GM12878 (cell line): ENCODE data around the gene SLC35A5. TPM values are rescaled to one million over a fixed set of nuclear protein-coding genes. Genes with fewer than 3 reads are reported as not detected.

Experiments used
- DPF2 ChIP-seq: fragments of 450-650 bp; IDR thresholded peaks from 2 replicates; pipeline ENCODE4 v1.6.1; 2017; ENCODE audit warnings: mild to moderate bottlenecking
- HCFC1 ChIP-seq: fragments of 150-350 bp; IDR thresholded peaks from 2 replicates; pipeline ENCODE4 v1.6.1; 2014; ENCODE audit warnings: low read length
- RAD21 ChIP-seq: IDR thresholded peaks from 2 replicates; pipeline ENCODE4 v1.6.1; 2011; ENCODE audit warnings: mild to moderate bottlenecking, low read depth, low read length, moderate library complexity; ENCODE audit not compliant: insufficient read depth
- SMC3 ChIP-seq: IDR thresholded peaks from 2 replicates; pipeline ENCODE4 v1.6.1; 2011; ENCODE audit warnings: low read length, improper control_type of control experiment, borderline replicate concordance
- SPI1 ChIP-seq: IDR thresholded peaks from 2 replicates; pipeline ENCODE4 v1.6.1; 2011; ENCODE audit warnings: low read depth, mild to moderate bottlenecking, low read length, moderate library complexity, borderline replicate concordance; ENCODE audit not compliant: insufficient read depth
- SUPT20H ChIP-seq: IDR thresholded peaks from 2 replicates; pipeline ENCODE4 v1.6.1; 2011; ENCODE audit warnings: low read depth, mild to moderate bottlenecking, low read length, moderate library complexity, borderline replicate concordance; ENCODE audit not compliant: control insufficient read depth
- polyA plus RNA-seq, 11 experiments: library from polyadenylated mRNA; depleted of rRNA in 4 of 11; unstranded in 6 of 11; stranded (reverse) in 5 of 11; fragments of >200 nt; fragmentation: Nextera tagmentation in 4 of 11; fragmentation: Illumina TruSeq in 1 of 11; extraction: Ambion mirVana in 4 of 11; extraction: Trizol in 1 of 11; gene quantifications; 1 replicate in 1 of 11; 2 replicates in 10 of 11; pipeline versions ENCODE4 v1.2.1 to v1.2.3, GENCODE V29; 2011 to 2016; ENCODE audit warnings: inconsistent platforms in 2 of 11, missing spikeins in 2 of 11, low read depth in 1 of 11
- total RNA-seq, 4 experiments: library from RNA; depleted of rRNA in 3 of 4; stranded (reverse); fragments of >200 nt in 3 of 4; fragmentation: Illumina TruSeq in 1 of 4; extraction: Trizol in 1 of 4; gene quantifications; 2 replicates each; pipeline versions ENCODE4 v1.2.1 to v1.2.3, GENCODE V29; 2013 to 2021
- TF ChIP-seq, protein P1 (sequence below): fragments of 450-650 bp; formaldehyde crosslinking; IDR thresholded peaks from 2 replicates; pipeline ENCODE4 v1.5.0; 2022; ENCODE audit warnings: mild to moderate bottlenecking, missing genetic modification characterization
- TF ChIP-seq, protein P2 (sequence below): fragments of 450-650 bp; formaldehyde crosslinking; IDR thresholded peaks from 2 replicates; pipeline ENCODE4 v1.4.0; 2022; ENCODE audit warnings: mild to moderate bottlenecking, moderate library complexity
- TF ChIP-seq, protein P3 (sequence below): fragments of 450-650 bp; IDR thresholded peaks from 2 replicates; pipeline ENCODE4 v1.6.1; 2018; ENCODE audit warnings: mild to moderate bottlenecking, low read depth, moderate library complexity; ENCODE audit not compliant: partially characterized antibody

The SLC35A5 gene
- total and polyA plus RNA-seq, 10 of the 15 experiments (the other 5 are each of a cell fraction or from before 2014, with no cell fraction given): 10.9 to 38.1 (median 16.0) TPM

DNA sequence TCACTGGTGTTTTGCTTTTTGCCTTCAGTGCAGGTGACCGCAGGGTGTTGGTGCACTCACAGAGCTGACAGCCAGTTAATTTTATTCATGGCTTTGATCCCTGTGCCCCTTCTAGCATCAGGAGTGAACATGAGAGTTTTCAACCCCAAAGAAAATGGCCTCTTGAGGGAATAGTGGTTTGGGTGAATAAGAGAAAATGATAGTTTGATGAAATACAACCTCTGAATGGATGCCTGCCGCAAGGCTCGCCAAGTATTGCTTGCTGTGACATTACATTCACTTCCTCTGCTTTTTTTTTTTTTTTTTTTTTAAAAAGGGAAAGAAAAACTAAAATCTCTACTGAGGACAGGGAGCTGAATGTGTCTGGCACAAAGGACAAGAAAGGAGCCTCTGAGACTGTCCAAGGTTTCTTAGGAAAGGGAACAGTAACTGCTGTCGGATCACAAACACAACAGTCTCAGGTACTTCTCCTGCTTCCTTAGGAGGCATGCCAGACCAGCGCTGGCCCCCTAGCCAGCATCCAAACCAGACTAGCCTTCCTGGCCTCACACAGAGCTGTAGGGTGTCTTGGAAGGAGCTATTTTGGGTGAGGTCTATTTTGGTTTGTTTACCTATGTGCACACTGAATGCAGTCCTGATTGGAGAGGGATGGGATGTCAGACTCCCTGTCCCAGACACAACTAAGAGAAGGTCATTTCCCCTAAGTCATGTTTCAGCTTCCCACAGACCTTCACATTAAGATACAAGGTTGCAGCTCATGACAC, 50.1 kb downstream of the SLC35A5 start (continued):
- TF ChIP-seq, protein P1, sequence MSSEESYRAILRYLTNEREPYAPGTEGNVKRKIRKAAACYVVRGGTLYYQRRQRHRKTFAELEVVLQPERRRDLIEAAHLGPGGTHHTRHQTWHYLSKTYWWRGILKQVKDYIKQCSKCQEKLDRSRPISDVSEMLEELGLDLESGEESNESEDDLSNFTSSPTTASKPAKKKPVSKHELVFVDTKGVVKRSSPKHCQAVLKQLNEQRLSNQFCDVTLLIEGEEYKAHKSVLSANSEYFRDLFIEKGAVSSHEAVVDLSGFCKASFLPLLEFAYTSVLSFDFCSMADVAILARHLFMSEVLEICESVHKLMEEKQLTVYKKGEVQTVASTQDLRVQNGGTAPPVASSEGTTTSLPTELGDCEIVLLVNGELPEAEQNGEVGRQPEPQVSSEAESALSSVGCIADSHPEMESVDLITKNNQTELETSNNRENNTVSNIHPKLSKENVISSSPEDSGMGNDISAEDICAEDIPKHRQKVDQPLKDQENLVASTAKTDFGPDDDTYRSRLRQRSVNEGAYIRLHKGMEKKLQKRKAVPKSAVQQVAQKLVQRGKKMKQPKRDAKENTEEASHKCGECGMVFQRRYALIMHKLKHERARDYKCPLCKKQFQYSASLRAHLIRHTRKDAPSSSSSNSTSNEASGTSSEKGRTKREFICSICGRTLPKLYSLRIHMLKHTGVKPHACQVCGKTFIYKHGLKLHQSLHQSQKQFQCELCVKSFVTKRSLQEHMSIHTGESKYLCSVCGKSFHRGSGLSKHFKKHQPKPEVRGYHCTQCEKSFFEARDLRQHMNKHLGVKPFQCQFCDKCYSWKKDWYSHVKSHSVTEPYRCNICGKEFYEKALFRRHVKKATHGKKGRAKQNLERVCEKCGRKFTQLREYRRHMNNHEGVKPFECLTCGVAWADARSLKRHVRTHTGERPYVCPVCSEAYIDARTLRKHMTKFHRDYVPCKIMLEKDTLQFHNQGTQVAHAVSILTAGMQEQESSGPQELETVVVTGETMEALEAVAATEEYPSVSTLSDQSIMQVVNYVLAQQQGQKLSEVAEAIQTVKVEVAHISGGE (CRISPR knock-in tag): no peak
- TF ChIP-seq DPF2: no peak
- TF ChIP-seq HCFC1: no peak
- no peak for TF ChIP-seq RAD21
- TF ChIP-seq SMC3: no peak
- no peak for TF ChIP-seq SPI1
- TF ChIP-seq, protein P2, sequence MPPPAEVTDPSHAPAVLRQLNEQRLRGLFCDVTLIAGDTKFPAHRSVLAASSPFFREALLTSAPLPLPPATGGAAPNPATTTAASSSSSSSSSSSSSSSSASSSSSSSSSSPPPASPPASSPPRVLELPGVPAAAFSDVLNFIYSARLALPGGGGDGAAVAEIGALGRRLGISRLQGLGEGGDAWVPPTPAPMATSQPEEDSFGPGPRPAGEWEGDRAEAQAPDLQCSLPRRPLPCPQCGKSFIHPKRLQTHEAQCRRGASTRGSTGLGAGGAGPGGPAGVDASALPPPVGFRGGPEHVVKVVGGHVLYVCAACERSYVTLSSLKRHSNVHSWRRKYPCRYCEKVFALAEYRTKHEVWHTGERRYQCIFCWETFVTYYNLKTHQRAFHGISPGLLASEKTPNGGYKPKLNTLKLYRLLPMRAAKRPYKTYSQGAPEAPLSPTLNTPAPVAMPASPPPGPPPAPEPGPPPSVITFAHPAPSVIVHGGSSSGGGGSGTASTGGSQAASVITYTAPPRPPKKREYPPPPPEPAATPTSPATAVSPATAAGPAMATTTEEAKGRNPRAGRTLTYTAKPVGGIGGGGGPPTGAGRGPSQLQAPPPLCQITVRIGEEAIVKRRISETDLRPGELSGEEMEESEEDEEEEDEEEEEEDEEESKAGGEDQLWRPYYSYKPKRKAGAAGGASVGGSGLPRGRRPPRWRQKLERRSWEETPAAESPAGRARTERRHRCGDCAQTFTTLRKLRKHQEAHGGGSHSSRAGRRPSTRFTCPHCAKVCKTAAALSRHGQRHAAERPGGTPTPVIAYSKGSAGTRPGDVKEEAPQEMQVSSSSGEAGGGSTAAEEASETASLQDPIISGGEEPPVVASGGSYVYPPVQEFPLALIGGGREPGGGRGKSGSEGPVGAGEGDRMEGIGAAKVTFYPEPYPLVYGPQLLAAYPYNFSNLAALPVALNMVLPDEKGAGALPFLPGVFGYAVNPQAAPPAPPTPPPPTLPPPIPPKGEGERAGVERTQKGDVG (CRISPR knock-in tag): no peak
- TF ChIP-seq SUPT20H: no peak
- TF ChIP-seq, protein P3, sequence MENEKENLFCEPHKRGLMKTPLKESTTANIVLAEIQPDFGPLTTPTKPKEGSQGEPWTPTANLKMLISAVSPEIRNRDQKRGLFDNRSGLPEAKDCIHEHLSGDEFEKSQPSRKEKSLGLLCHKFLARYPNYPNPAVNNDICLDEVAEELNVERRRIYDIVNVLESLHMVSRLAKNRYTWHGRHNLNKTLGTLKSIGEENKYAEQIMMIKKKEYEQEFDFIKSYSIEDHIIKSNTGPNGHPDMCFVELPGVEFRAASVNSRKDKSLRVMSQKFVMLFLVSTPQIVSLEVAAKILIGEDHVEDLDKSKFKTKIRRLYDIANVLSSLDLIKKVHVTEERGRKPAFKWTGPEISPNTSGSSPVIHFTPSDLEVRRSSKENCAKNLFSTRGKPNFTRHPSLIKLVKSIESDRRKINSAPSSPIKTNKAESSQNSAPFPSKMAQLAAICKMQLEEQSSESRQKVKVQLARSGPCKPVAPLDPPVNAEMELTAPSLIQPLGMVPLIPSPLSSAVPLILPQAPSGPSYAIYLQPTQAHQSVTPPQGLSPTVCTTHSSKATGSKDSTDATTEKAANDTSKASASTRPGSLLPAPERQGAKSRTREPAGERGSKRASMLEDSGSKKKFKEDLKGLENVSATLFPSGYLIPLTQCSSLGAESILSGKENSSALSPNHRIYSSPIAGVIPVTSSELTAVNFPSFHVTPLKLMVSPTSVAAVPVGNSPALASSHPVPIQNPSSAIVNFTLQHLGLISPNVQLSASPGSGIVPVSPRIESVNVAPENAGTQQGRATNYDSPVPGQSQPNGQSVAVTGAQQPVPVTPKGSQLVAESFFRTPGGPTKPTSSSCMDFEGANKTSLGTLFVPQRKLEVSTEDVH: no peak
